Activated T-cell treated with anti-CD3 and anti-CD28 coated beads, Interleukin-2, amount 50 U/mL, for 4 hours (primary cell): ENCODE results near the gene PEX11A. TPM values are rescaled to one million over a fixed set of nuclear protein-coding genes. Genes with fewer than 3 reads are reported as not detected.

Experiments
- ATAC-seq, 2 donors: fragments of 200-7000 bp; cut with Tn5 transposase; one replicate each; pipeline ENCODE4 v1.10.0; 2021
- DNase-seq: peaks from one replicate; pipeline ENCODE4 v3.0.0-alpha.2; 2020
- H3K27me3 Mint-ChIP-seq: one replicate; pipeline ENCODE4 v1.8.0; 2021; ENCODE audit warnings: low read depth, mixed read lengths
- H3K36me3 Mint-ChIP-seq: one replicate; pipeline ENCODE4 v1.8.0; 2022; ENCODE audit warnings: mixed read lengths; ENCODE audit not compliant: insufficient read depth
- H3K4me1 Mint-ChIP-seq: one replicate; pipeline ENCODE4 v1.8.0; 2021; ENCODE audit warnings: low read depth, mixed read lengths
- H3K4me3 Mint-ChIP-seq: one replicate; pipeline ENCODE4 v1.8.0; 2021; ENCODE audit warnings: mild to moderate bottlenecking, moderate library complexity, mixed read lengths
- H3K9me3 Mint-ChIP-seq: one replicate; pipeline ENCODE4 v1.8.0; 2021; ENCODE audit warnings: mixed read lengths
- total RNA-seq, 3 donors: library from RNA; stranded (reverse); gene quantifications; one replicate each; pipeline ENCODE4 v1.2.1, GENCODE V29; 2021

The PEX11A gene, protein sequence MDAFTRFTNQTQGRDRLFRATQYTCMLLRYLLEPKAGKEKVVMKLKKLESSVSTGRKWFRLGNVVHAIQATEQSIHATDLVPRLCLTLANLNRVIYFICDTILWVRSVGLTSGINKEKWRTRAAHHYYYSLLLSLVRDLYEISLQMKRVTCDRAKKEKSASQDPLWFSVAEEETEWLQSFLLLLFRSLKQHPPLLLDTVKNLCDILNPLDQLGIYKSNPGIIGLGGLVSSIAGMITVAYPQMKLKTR
- 1 to 10 TPM; 1.0 to 1.8 (median 1.4) TPM for total RNA-seq

- H3K36me3 Mint-ChIP-seq = peaks cover 3% of the 10 kb centered on the region
Measured at GRCh38 chr15:89690276-89691218, at the start of gene PEX11A, which contains the start of gene WDR93. Gene PEX11A, minus strand, starts transcription at chr15:89690754. Its CDS starts 122 bp downstream, at chr15:89690632. Gene WDR93, plus strand, starts transcription at chr15:89690811. Its CDS starts 10,936 bp downstream, at chr15:89701747.

GRCh38 chr15:89740137-89740536, 49.6 kb upstream of the PEX11A start:
- ATAC-seq = peak; percentile 84 to 93
- peaks cover 10% of the 10 kb centered on the region for H3K27me3 Mint-ChIP-seq
- H3K9me3 Mint-ChIP-seq = no peaks in the 10 kb centered on the region
- peak; percentile 40 for DNase-seq
- H3K36me3 Mint-ChIP-seq = no peaks in the 10 kb centered on the region
- no peak overlapping the region for H3K4me3 Mint-ChIP-seq
- no peaks in the 10 kb centered on the region for H3K4me1 Mint-ChIP-seq

More at GRCh38 chr15:89690276-89691218, at the start of gene PEX11A, which contains the start of gene WDR93:
- Mint-ChIP-seq H3K4me3 (peak within 1 kb of the TSS; percentile 89), H3K27me3 (no peaks in the 10 kb centered on the region), H3K4me1 (peaks cover 9% of the 10 kb centered on the region), H3K9me3 (no peaks in the 10 kb centered on the region)
- DNase-seq (peak; percentile 66), ATAC-seq (peak; percentile 90 to 91)

DNA sequence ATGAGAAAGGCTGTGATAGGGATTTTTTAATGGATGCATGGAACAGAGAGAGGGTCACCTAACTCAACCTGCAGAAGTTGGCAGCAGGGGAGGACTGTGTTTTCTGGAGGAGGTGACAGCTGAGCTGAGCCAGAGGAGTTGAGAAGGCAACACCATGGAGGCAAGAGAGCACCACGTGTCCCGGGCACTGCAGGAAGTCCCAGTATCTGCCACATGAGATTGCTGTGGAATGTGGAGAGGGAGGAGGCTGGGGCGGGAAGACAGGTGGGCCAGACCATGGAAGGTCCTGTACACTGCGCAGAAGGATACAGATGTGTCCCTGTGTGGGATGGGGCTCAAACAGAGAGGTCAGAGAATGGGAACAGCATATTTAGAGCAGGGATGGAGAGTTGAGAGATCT, 45.2 kb upstream of the PEX11A start:
- DNase-seq (no peak), ATAC-seq (no peak)
- no peaks in the 10 kb centered on the region for H3K9me3 Mint-ChIP-seq

GRCh38 chr15:89732451-89733172, 42.1 kb upstream of the PEX11A start:
- Mint-ChIP-seq H3K27me3 (peaks cover 12% of the 10 kb centered on the region), H3K9me3 (no peaks in the 10 kb centered on the region), H3K36me3 (no peaks in the 10 kb centered on the region), H3K4me3 (no peak overlapping the region), H3K4me1 (no peaks in the 10 kb centered on the region)
- DNase-seq = no peak
- ATAC-seq = no peak

More for the DNA sequence above, 45.2 kb upstream of the PEX11A start:
- H3K27me3 Mint-ChIP-seq = peaks cover 12% of the 10 kb centered on the region
- H3K4me3 Mint-ChIP-seq = no peak overlapping the region
- H3K4me1 Mint-ChIP-seq = no peaks in the 10 kb centered on the region
- no peaks in the 10 kb centered on the region for H3K36me3 Mint-ChIP-seq

DNA sequence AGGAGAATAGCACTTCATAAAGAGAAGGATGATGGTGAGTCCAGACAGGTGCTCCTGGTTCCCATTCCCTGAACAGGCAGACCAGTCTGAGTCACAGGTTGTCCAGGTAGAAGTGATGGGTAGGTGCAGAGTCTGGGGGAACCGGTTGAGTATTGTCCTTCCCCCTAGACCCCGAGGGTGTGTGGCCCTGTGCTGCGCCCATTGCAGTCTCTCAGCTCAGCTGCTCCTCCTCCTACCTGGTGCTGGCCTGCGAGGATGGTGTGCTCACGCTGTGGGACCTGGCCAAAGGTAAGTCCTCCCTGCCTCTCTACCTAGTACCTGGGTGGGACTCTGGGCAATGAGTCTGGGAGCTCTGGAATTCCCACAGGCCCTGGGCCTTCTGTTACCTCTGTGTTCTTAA, 40.7 kb upstream of the PEX11A start:
- DNase-seq = no peak
- ATAC-seq = no peak
- Mint-ChIP-seq H3K36me3 (no peaks in the 10 kb centered on the region), H3K4me3 (no peak overlapping the region), H3K9me3 (no peaks in the 10 kb centered on the region), H3K27me3 (peaks cover 9% of the 10 kb centered on the region), H3K4me1 (no peaks in the 10 kb centered on the region)

GRCh38 chr15:89728254-89728653, 37.7 kb upstream of the PEX11A start:
- no peak for DNase-seq
- Mint-ChIP-seq H3K27me3 (peaks cover 2% of the 10 kb centered on the region), H3K4me1 (no peaks in the 10 kb centered on the region), H3K9me3 (peaks cover 4% of the 10 kb centered on the region), H3K4me3 (no peak overlapping the region), H3K36me3 (no peaks in the 10 kb centered on the region)
- no peak for ATAC-seq

GRCh38 chr15:89725064-89725463, 34.5 kb upstream of the PEX11A start:
- DNase-seq (no peak), ATAC-seq (no peak)
- no peaks in the 10 kb centered on the region for H3K36me3 Mint-ChIP-seq
- H3K4me1 Mint-ChIP-seq = no peaks in the 10 kb centered on the region
- peaks cover 4% of the 10 kb centered on the region for H3K9me3 Mint-ChIP-seq
- H3K4me3 Mint-ChIP-seq = no peak overlapping the region
- peaks cover 10% of the 10 kb centered on the region for H3K27me3 Mint-ChIP-seq

- no peaks in the 10 kb centered on the region for H3K36me3 Mint-ChIP-seq
- ATAC-seq (no peak), DNase-seq (no peak)
Measured at GRCh38 chr15:89724621-89725020, 34.1 kb upstream of the PEX11A start.

GRCh38 chr15:89723031-89723430, 32.5 kb upstream of the PEX11A start:
- ATAC-seq (no peak), DNase-seq (no peak)
- H3K9me3 Mint-ChIP-seq = peaks cover 4% of the 10 kb centered on the region
- no peak overlapping the region for H3K4me3 Mint-ChIP-seq
- no peaks in the 10 kb centered on the region for H3K4me1 Mint-ChIP-seq
- H3K36me3 Mint-ChIP-seq = no peaks in the 10 kb centered on the region
- peaks cover 12% of the 10 kb centered on the region for H3K27me3 Mint-ChIP-seq

More at GRCh38 chr15:89724621-89725020, 34.1 kb upstream of the PEX11A start:
- H3K4me1 Mint-ChIP-seq = no peaks in the 10 kb centered on the region
- peaks cover 10% of the 10 kb centered on the region for H3K27me3 Mint-ChIP-seq
- H3K4me3 Mint-ChIP-seq = no peak overlapping the region
- H3K9me3 Mint-ChIP-seq = peaks cover 4% of the 10 kb centered on the region

GRCh38 chr15:89714775-89715174, 24.2 kb upstream of the PEX11A start:
- H3K4me3 Mint-ChIP-seq = no peak overlapping the region
- H3K36me3 Mint-ChIP-seq = no peaks in the 10 kb centered on the region
- no peak for DNase-seq
- H3K9me3 Mint-ChIP-seq = no peaks in the 10 kb centered on the region
- ATAC-seq = no peak
- peaks cover 3% of the 10 kb centered on the region for H3K27me3 Mint-ChIP-seq
- H3K4me1 Mint-ChIP-seq = no peaks in the 10 kb centered on the region

DNA sequence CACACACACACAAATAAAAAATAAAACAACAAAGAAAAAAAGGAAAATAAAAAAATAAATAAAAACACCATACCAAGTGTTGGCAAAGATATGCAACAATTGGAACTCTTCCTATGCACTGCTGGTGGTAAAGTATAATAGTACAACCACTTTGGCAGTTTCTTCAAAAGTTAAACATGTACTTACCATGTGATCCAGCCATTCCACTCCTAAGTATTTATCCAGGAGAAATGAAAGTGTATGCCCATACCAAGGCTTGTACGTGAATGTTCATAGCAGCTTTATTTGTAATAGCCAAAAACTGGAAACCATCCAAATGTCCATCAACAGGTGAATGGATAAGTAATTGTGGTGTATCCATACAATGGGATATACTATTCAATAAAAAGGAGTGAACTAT, 17.0 kb upstream of the PEX11A start:
- no peaks in the 10 kb centered on the region for H3K9me3 Mint-ChIP-seq
- peaks cover 2% of the 10 kb centered on the region for H3K36me3 Mint-ChIP-seq
- peaks cover 20% of the 10 kb centered on the region for H3K27me3 Mint-ChIP-seq
- H3K4me3 Mint-ChIP-seq = no peak overlapping the region
- no peak for DNase-seq
- H3K4me1 Mint-ChIP-seq = no peaks in the 10 kb centered on the region
- ATAC-seq = no peak

DNA sequence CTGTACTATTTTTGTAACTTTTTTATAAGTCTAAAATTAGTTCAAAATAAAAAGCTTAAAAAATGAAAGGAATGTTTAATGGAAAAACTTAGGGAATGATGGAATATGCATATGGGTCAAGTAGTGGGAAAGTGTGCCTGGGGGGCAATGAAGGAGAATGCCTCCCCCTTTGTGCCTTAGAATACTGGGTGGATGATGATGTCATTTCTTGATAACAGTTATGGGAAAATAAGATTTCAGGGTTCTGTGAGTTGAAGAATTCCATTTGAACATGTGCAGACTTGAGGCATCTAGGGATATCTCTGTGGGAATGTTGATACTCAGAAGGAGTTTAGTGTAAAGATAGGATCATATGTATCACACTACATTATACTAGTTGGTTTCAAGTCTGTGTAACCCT, 13.9 kb upstream of the PEX11A start:
- H3K4me3 Mint-ChIP-seq = no peak overlapping the region
- H3K27me3 Mint-ChIP-seq = peaks cover 28% of the 10 kb centered on the region
- ATAC-seq = no peak
- H3K4me1 Mint-ChIP-seq = no peaks in the 10 kb centered on the region
- H3K36me3 Mint-ChIP-seq = peaks cover 2% of the 10 kb centered on the region
- no peaks in the 10 kb centered on the region for H3K9me3 Mint-ChIP-seq
- no peak for DNase-seq

DNA sequence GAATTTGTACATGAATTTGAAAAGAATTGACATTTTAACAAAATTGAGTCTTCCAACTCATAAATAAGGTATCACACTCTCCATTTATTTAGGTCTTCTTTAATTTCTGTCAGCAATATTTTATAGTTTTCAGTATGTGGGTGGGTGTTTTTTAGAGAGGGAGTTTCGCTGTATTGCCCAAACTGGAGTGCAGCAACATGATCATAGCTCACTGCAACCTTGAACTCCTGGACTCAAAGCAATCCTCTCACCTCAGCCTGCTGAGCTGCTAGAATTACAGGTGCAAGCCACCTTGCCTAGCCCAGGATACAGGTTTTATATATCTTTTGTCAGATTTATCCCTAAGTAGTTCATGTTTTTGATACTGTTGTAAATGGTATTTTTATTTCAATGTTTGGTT, 4.6 kb upstream of the PEX11A start:
- Mint-ChIP-seq H3K9me3 (no peaks in the 10 kb centered on the region), H3K4me3 (no peak overlapping the region), H3K36me3 (no peaks in the 10 kb centered on the region), H3K4me1 (peaks cover 5% of the 10 kb centered on the region), H3K27me3 (no peaks in the 10 kb centered on the region)
- no peak for ATAC-seq
- no peak for DNase-seq

- no peak for ATAC-seq
- H3K4me3 Mint-ChIP-seq = no peak overlapping the region
- H3K9me3 Mint-ChIP-seq = no peaks in the 10 kb centered on the region
- H3K4me1 Mint-ChIP-seq = peaks cover 9% of the 10 kb centered on the region
- no peaks in the 10 kb centered on the region for H3K36me3 Mint-ChIP-seq
- DNase-seq = no peak
- no peaks in the 10 kb centered on the region for H3K27me3 Mint-ChIP-seq
Measured at GRCh38 chr15:89693696-89694095, 3.1 kb upstream of the PEX11A start.
